T-cell (primary cell): ENCODE data around the gene SPG7. TPM values are rescaled to one million over a fixed set of nuclear protein-coding genes. Genes with fewer than 3 reads are reported as not detected.
A peak's percentile ranks its signal among the peaks of the same experiment; 100 is the strongest.

Experiments used
- ATAC-seq, 4 experiments: fragments of 200-7000 bp in 3 of 4; fragments of 150-1000 bp in 1 of 4; cut with Tn5 transposase; replicated peaks in 1 of 4; 1 replicate in 3 of 4; 2 replicates in 1 of 4; pipeline ENCODE4 v1.10.0; 2021; ENCODE audit warnings: moderate library complexity in 3 of 4, mild to moderate bottlenecking in 2 of 4, moderate number of reproducible peaks in 1 of 4
- CTCF ChIA-PET, 2 donors: fragments of 300-600 bp; sonication (Branson Sonifier 250); formaldehyde crosslinking; loops; one replicate each; lab custom pipeline; 2022; ENCODE audit warnings: antibody characterized with exemption in 2 of 2; lab: Charles Lee
- POLR2A ChIA-PET, 2 donors: fragments of 300-600 bp; sonication (Branson Sonifier 250); formaldehyde crosslinking; loops; one replicate each; lab custom pipeline; 2022; ENCODE audit warnings: antibody characterized with exemption in 2 of 2; lab: Charles Lee
- DNase-seq, 35 experiments: peaks; one replicate each; pipeline versions ENCODE4 v3.0.0 to v3.0.0-alpha.2; 2013 to 2023
- H3K27ac ChIP-seq: one replicate; pipeline ENCODE4 v1.5.1; 2013; ENCODE audit warnings: low read length
- H3K27me3 ChIP-seq, 2 experiments: replicated peaks in 1 of 2; 1 replicate in 1 of 2; 2 replicates in 1 of 2; pipeline versions ENCODE4 v1.6.1 to v1.7.0; 2013; ENCODE audit warnings: low read length in 1 of 2, mixed read lengths in 1 of 2; ENCODE audit not compliant: control insufficient read depth in 2 of 2, insufficient read depth in 2 of 2; ENCODE audit errors: extremely low read depth in 1 of 2
- H3K36me3 ChIP-seq, 2 donors: 1 replicate in 1 of 2; 2 replicates in 1 of 2; pipeline versions ENCODE4 v1.6.1 to v1.7.0; 2013; ENCODE audit warnings: low read length in 1 of 2; ENCODE audit not compliant: control insufficient read depth in 2 of 2, insufficient read depth in 1 of 2; ENCODE audit errors: extremely low read depth in 1 of 2
- H3K4me1 ChIP-seq, 2 experiments: 1 replicate in 1 of 2; 2 replicates in 1 of 2; pipeline versions ENCODE4 v1.6.1 to v1.7.0; 2013; ENCODE audit warnings: low read length in 2 of 2, mixed read lengths in 1 of 2; ENCODE audit not compliant: insufficient read depth in 2 of 2, control insufficient read depth in 1 of 2; ENCODE audit errors: extremely low read depth in 1 of 2
- H3K4me3 ChIP-seq, 2 donors: 1 replicate in 1 of 2; 2 replicates in 1 of 2; pipeline versions ENCODE4 v1.5.1 to v1.7.0; 2013; ENCODE audit warnings: mild to moderate bottlenecking in 2 of 2, low read length in 1 of 2, moderate library complexity in 1 of 2; ENCODE audit not compliant: control insufficient read depth in 1 of 2; ENCODE audit errors: extremely low read depth in 1 of 2
- H3K9me3 ChIP-seq: 2 replicates; pipeline ENCODE4 v1.7.0; 2013
- H3K27ac Mint-ChIP-seq, 2 donors: one replicate each; pipeline ENCODE4 v1.8.0; 2020 to 2021; ENCODE audit warnings: mild to moderate bottlenecking in 2 of 2, mixed read lengths in 2 of 2
- H3K27me3 Mint-ChIP-seq, 2 donors: one replicate each; pipeline ENCODE4 v1.8.0; 2021 to 2022; ENCODE audit warnings: mixed read lengths in 2 of 2
- H3K36me3 Mint-ChIP-seq: one replicate; pipeline ENCODE4 v1.8.0; 2021; ENCODE audit warnings: mixed read lengths
- H3K4me1 Mint-ChIP-seq, 3 donors: one replicate each; pipeline ENCODE4 v1.8.0; 2020 to 2022; ENCODE audit warnings: mixed read lengths in 3 of 3, mild to moderate bottlenecking in 1 of 3
- H3K4me3 Mint-ChIP-seq, 3 donors: one replicate each; pipeline ENCODE4 v1.8.0; 2020 to 2022; ENCODE audit warnings: mild to moderate bottlenecking in 3 of 3, mixed read lengths in 3 of 3, moderate library complexity in 3 of 3
- H3K9me3 Mint-ChIP-seq, 3 donors: one replicate each; pipeline ENCODE4 v1.8.0; 2020 to 2022; ENCODE audit warnings: mixed read lengths in 3 of 3
- WGBS: methylation state at CpG from one replicate; pipeline ENCODE4 v1.1.5; 2013; ENCODE audit warnings: missing lambda C conversion rate; ENCODE audit not compliant: insufficient coverage; 5-methylcytosine and 5-hydroxymethylcytosine counted together
- total RNA-seq, 35 experiments: library from RNA in 6 of 35; stranded (reverse) in 6 of 35; fragments of 120-200 nt in 1 of 35; gene quantifications; one replicate each; pipeline versions ENCODE4 v1.2.1 to v1.2.4 and lab custom pipeline; 2013 to 2026

The SPG7 gene
- total RNA-seq, 5 donors from 2014 or later (not counting 1 experiment from before 2014, with no cell fraction given): 161 to 203 (median 184) TPM

DNA sequence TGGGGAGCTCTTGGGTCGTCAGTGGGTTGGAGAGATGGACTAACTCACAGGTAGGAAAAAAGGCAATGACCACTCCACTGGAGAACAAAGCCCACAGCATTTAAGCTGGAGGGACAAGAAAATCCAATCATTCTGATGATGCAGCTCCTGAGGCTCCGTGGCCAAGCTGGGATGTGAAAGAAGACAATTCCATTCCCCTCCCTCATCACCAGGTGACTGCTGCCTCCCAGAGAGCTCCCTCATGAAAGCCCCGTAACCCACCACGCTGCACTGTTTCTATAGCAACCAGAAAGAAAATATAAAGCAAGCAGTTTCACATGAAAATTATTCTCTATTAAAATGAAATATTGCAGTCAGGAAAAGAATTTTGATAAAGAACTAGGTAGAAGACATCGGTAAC lies 33.1 kb upstream of the SPG7 start:
- Histone ChIP-seq H3K9me3 (no peaks in the 10 kb centered on the region), H3K4me1 (peaks cover 66 to 100% of the 10 kb centered on the region in 2 experiments), H3K27me3 (no peaks in the 10 kb centered on the region), H3K4me3 (no peak overlapping the region), H3K36me3 (no peaks in the 10 kb centered on the region), H3K27ac (no peak overlapping the region)
- Mint-ChIP-seq H3K4me1 (peaks cover 90 to 95% (median 92%) of the 10 kb centered on the region in 3 donors), H3K9me3 (no peaks in the 10 kb centered on the region), H3K27ac (peak overlapping the region; percentile 27 to 34), H3K27me3 (no peaks in the 10 kb centered on the region), H3K4me3 (peak overlapping the region; percentile 31 to 81 (median 35)), H3K36me3 (peaks cover 15% of the 10 kb centered on the region)
- ATAC-seq (no peak), DNase-seq (no peak)
- CTCF ChIA-PET: interaction anchor here in 1 of 2 donors (1.0 to 1.2 kb wide), 2 partner anchors 9 to 66 kb away, joined by 3 to 4 read pairs; no protein-coding TSS in a partner anchor
- WGBS: 50% methylated on average over 1 of the region's 5 CpGs
- POLR2A ChIA-PET: interaction anchor here in 1 of 2 donors (1.3 kb wide), 1 partner anchor 8 kb away, joined by 5 read pairs; no protein-coding TSS in a partner anchor

DNA sequence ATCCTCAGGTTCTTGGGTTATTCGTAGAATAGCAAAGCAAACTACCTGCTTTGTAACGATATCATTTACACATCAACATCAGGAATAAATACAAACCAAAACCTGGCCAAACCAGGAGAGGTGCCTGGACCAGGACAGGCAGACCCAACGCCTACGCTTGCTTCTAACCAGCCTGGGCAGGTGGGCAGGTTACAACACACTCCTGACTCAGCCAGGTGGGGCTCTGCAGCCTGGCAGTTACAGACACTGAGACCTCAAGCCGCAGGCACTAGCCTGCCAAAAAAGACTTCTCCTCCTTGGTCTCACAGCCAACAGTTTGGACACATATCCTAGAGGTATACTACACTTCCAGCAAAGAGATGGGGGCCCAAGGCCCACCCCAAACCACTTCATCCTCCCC lies 31.8 kb upstream of the SPG7 start:
- H3K9me3 ChIP-seq: no peaks in the 10 kb centered on the region
- no peaks in the 10 kb centered on the region for H3K36me3 ChIP-seq
- H3K27me3 ChIP-seq: no peaks in the 10 kb centered on the region
- H3K27ac ChIP-seq: no peak overlapping the region
- peak in 3 of 4 experiments; percentile 27 to 32 (median 31) for ATAC-seq
- Mint-ChIP-seq H3K9me3 (no peaks in the 10 kb centered on the region), H3K36me3 (peaks cover 15% of the 10 kb centered on the region), H3K27ac (peak overlapping the region; percentile 60 to 76), H3K4me1 (peaks cover 90 to 95% (median 92%) of the 10 kb centered on the region in 3 donors), H3K4me3 (peak overlapping the region; percentile 52 to 81 (median 57)), H3K27me3 (no peaks in the 10 kb centered on the region)
- no peak overlapping the region for H3K4me3 ChIP-seq
- WGBS: 83% methylated on average over 5 of the region's 5 CpGs
- ChIA-PET POLR2A (interaction anchor here in 1 of 2 donors (0.6 to 0.8 kb wide), 3 partner anchors 13 to 68 kb away, joined by 4 to 9 read pairs (median 5); no protein-coding TSS in a partner anchor), CTCF (no interaction called here)
- no peak for DNase-seq
- H3K4me1 ChIP-seq: peaks cover 75 to 100% of the 10 kb centered on the region in 2 experiments

DNA sequence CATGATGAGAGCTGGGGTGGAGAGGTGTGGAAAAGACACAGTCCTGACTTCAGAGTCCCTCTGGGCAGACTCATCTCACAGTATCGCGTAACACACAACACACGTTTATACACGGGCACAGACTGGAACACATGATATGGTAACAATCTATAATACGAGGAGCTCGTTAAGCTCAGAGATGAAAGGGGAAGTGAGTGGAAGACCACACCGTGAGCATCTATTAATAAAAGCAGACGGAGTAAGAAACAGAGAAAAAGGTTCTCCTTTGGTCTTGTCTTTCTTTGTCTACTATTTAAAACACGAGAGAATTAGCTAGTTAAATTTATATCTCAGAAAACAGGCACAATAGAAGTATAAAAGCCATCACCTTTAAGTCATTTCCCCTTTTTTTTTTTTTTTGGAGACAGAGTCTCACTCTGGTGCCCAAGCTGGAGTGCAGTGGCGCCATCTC lies 31.4 kb upstream of the SPG7 start:
- DNase-seq (no peak), ATAC-seq (peak in 2 of 4 experiments; percentile 27 to 32)
- peaks cover 90 to 95% (median 92%) of the 10 kb centered on the region in 3 donors for H3K4me1 Mint-ChIP-seq
- H3K27ac Mint-ChIP-seq: peak overlapping the region; percentile 60 to 76
- Histone ChIP-seq H3K36me3 (no peaks in the 10 kb centered on the region), H3K27ac (no peak overlapping the region), H3K4me3 (no peak overlapping the region), H3K9me3 (no peaks in the 10 kb centered on the region), H3K4me1 (peaks cover 75 to 100% of the 10 kb centered on the region in 2 experiments), H3K27me3 (no peaks in the 10 kb centered on the region)
- POLR2A ChIA-PET: interaction anchor here (0.6 to 0.8 kb wide), 4 partner anchors 12 to 133 kb away, joined by 3 to 9 read pairs (median 4); no protein-coding TSS in a partner anchor
- CTCF ChIA-PET: interaction anchor here in 1 of 2 donors (0.7 kb wide), 1 partner anchor 42 kb away, joined by 3 read pairs; no protein-coding TSS in a partner anchor
- H3K9me3 Mint-ChIP-seq: no peaks in the 10 kb centered on the region
- peak overlapping the region; percentile 52 to 81 (median 57) for H3K4me3 Mint-ChIP-seq
- peaks cover 18% of the 10 kb centered on the region for H3K36me3 Mint-ChIP-seq
- H3K27me3 Mint-ChIP-seq: no peaks in the 10 kb centered on the region
- no CpG with 5 or more reads among the region's 10 CpGs for WGBS

DNA sequence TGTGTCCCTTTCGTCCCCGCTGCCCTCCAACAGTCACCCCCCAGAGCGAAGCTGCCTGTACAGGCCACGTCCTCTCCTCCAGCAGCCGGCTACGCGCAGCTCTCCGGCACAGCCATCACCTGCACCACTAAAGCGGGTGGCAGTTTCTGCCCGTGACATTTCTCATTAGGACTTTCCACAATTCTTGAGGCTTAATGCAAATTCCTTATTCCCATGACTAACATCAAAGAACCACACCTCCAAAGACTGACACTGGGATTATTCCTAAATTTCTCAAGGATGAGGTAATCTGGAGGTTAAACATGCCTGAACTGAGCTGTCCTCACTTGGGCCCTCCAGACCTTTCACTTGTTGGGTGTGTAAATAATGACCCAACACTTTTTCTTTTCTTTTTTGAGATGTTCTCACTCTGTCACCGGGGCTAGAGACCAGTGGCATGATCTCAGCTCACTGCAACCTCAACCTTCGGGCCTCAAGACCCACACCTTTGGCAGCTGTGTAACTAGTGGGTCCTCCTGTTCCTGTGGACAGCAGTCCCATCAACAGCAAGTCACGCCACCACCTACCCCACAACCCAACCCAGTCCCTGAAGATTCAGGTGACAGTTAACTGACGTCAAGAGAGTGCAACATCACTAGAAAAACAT lies 29.5 kb upstream of the SPG7 start:
- ChIA-PET CTCF (no interaction called here), POLR2A (no interaction called here)
- no peaks in the 10 kb centered on the region for H3K9me3 ChIP-seq
- no peaks in the 10 kb centered on the region for H3K27me3 ChIP-seq
- WGBS: 75% methylated on average over 11 of the region's 14 CpGs
- H3K27me3 Mint-ChIP-seq: no peaks in the 10 kb centered on the region
- H3K4me3 ChIP-seq: peak overlapping the region; percentile 6 to 29
- peaks cover 23% of the 10 kb centered on the region for H3K36me3 Mint-ChIP-seq
- H3K27ac ChIP-seq: no peak overlapping the region
- peak overlapping the region; percentile 75 to 81 (median 76) for H3K4me3 Mint-ChIP-seq
- H3K27ac Mint-ChIP-seq: peak overlapping the region; percentile 82 to 89
- no peaks in the 10 kb centered on the region for H3K9me3 Mint-ChIP-seq
- H3K4me1 Mint-ChIP-seq: peaks cover 90 to 94% (median 92%) of the 10 kb centered on the region in 3 donors
- DNase-seq (peak in 1 of 35 experiments; percentile 18), ATAC-seq (peak; percentile 40 to 56 (median 46))
- H3K36me3 ChIP-seq: peaks cover 0 to 4% of the 10 kb centered on the region in 2 donors
- H3K4me1 ChIP-seq: peaks cover 72 to 100% of the 10 kb centered on the region in 2 experiments

DNA sequence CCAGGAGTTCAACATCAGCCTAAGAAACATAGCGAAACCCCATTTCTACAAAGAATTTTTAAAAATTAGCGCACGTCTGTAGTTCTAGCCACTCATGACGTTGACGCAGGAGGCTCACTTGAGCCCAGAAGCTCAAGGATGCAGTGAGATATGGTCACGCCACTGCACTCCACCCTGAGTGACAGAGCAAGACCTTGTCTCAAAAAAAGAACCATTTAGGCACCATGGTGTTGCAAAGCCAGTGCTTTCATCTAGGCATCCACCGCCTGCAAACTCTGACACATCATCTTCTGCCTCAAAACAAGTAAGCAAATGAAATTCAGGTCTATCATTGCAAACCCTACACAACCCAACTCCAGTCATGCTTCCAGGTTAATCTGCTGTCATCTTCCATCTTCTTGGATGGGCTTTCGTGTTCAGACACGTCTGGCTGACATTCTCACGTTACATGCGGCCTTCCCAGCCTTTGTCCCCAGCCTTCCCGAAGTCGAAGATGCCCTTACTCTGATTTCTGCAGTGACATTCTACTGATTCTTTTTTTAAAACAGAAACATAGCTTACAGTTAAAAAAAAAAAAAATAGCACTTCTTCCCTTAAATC lies 26.7 kb upstream of the SPG7 start:
- Histone ChIP-seq H3K4me3 (no peak overlapping the region), H3K9me3 (no peaks in the 10 kb centered on the region), H3K36me3 (peaks cover 0 to 4% of the 10 kb centered on the region in 2 donors), H3K27ac (no peak overlapping the region), H3K27me3 (no peaks in the 10 kb centered on the region), H3K4me1 (peaks cover 74 to 94% of the 10 kb centered on the region in 2 experiments)
- no peak for ATAC-seq
- Mint-ChIP-seq H3K36me3 (peaks cover 22% of the 10 kb centered on the region), H3K27me3 (no peaks in the 10 kb centered on the region), H3K27ac (peak overlapping the region; percentile 90 to 99), H3K4me3 (peak overlapping the region; percentile 47 to 92 (median 77)), H3K9me3 (no peaks in the 10 kb centered on the region), H3K4me1 (peaks cover 89 to 94% (median 92%) of the 10 kb centered on the region in 3 donors)
- ChIA-PET POLR2A (no interaction called here), CTCF (interaction anchor here (0.6 kb wide), 3 partner anchors 15 to 149 kb away, joined by 3 to 4 read pairs (median 3); no protein-coding TSS in a partner anchor)
- whole genome bisulfite sequencing: 88% methylated on average over 8 of the region's 13 CpGs
- DNase-seq: no peak
